Amniotic stem cell (primary cell): ENCODE data around the gene CMTM7.
"Not testable (repeated sequence)": the region's sequence is repeated elsewhere in the genome, so short reads cannot be mapped to it uniquely, and the experiment has no call there.

ENCODE experiments used
- DNase-seq: peaks from one replicate; lab custom pipeline; 2025; lab: John Stamatoyannopoulos, UW

Gene CMTM7

GRCh38 chr3:32438596-32439344, 47.1 kb downstream of the CMTM7 start:
- no peak for DNase-seq

DNA sequence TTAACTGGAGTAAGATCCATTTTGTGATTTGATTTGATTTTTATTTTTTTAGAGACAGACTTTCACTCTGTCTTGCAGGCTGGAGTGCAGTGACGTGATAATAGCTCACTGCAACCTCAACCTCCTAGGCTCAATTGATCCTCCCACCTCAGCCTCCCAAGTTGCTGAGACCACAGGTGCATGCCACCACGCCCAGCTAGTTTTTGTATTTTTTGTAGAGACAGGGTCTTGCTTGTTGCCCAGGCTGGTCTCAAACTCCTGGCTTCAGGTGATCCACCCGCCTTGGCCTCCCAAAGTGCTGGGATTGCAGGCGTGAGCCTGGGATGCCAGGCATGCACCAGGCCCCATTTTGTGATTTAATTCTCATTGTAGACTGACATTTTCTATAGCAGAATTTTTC, 47.8 kb downstream of the CMTM7 start:
- DNase-seq: not testable (repeated sequence)

DNA sequence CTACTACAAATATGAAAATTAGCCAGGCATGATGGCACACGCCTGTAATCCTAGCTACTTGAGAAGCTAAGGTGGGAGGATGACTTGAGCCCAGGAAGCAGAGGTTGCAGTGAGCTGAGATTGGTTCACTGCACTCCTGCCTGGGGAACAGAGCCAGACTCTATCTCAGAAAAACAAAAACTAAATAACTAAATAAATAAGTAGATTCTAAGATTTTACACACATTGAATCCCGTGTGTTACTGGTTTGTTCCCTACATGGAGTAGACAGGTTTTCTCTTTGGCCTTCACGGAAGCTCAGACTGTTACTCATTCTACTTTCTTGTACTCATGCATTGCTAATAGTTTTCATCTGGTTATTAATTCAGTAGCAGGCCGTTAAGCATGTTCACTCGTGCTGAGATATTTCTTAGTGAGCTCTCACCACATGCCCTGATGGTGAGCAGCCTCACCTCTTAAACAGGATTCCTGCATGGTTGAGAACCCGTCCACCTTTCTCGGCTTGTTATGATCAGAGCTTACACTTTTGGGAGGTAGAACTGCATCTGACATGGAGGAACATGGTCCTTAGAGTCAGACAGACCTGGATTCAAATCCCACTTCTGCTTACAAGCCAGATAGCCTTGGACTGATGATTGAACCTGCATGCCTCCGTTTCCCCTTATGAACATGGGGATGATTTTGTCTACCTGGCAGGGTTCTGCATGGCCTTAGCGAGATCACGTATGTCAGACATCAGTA, 49.1 kb downstream of the CMTM7 start:
- DNase-seq: no peak

DNA sequence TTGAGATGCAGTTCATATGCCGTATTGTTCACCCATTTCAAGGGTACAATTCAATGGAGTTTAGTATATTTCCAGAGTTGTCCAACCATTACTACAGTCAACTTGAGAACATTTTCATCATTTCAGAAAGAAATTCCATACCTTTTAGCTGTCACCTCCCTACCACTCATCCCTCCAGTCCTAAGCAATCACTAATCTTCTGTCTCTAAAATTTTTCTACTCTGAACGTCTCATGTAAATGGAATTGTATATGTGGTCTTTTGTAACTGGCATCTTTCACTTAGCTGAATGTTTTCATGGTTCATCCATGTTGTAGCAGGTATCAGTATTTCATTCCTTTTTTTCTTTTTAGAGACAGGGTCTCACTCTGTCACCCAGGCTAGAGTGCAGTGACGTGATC, 51.1 kb downstream of the CMTM7 start:
- DNase-seq: no peak

DNA sequence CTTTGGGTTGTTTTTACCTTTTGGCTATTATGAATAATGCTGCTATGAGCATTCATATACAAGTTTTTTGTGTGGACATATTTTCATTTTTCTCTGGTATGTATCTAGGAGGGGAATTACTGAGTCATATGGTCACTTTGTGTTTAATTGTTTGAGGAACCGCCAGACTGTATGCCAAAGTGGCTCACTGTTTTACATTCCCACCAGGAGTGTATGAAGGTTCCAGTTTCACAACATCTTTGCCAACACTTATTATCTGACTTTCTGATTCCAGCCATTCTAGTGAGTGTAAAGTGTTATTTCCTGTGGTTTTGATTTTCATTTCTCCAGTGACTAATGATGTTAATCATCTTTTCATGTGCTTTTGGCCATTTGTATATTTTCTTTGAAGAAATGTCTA, 51.8 kb downstream of the CMTM7 start:
- DNase-seq: no peak

DNA sequence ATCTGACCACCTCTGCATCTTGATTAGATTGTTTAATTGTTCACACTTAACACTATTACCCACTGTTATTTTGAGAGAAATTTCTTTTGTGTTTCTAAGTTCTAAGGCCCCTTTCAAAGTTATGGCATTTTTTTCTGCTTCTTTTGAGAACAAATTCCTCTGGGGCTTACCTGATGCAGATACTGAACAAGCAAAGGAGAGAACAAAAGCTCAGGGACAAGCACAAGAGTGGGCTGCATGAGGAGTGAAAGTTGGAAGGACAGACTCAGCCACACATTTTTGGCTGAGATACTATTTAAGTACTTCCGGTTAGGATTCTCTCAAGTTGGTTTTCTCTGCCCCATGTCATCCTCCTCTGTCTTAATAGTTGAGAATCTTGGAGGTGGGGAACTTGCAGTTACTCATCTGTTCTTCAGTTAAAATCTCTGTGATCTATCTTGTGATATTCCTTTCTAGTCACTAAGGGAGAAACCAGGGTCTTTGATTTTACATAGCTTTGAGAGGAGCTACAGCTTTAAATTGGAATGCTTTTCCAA, 56.3 kb downstream of the CMTM7 start:
- no peak for DNase-seq

GRCh38 chr3:32448686-32449474, 57.2 kb downstream of the CMTM7 start:
- DNase-seq: no peak

DNA sequence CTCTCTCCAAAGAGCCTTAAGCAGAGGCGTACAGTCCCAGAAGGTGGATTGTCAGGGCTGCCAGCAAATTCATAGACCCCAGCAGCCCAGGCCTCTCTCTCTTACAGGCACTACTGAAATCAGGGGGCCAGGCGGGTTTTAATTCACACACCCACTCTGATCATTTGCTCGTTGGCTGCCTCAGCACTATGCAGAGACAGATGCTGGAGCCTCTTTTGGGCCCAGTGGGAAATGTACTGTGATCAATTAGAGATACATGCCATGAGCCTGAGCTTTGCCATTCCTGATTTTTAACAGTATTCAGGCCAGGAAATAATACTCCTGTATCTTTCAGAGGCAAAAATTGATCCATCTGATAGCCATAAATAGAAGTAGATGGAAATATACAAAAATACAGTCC, 58.0 kb downstream of the CMTM7 start:
- no peak for DNase-seq

GRCh38 chr3:32450426-32450825, 58.8 kb downstream of the CMTM7 start:
- no peak for DNase-seq

DNA sequence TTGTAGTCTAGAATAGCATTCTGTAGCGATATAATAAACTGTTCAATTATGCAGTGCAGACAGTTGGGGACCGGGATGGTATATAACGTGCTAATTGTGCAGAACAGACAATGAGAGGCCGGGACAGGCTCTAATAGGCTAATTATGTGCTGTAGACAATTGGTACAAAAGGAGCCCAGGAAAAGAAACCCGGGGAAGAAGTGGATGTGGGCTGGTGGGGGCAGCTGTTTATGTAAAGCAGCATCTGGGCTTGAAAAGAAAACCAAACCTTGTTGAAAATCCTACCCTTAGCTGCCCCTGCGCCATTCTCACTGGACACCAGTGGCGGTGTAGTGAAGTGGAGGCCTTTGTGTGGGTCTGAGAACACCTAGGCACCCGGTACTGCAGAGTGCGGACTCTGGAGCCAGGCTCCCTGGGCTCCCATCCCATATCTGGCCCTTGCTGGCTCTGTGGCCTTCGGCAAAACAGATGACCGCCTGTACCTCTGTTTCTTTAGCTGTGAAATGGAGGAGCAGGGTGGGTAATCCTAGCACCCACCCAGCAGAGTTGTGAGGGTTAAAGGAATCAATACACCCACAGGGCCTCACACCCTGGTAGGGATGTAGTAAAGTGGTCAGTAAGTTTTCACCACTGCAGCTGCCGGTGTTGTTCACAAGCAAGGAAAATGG, 59.5 kb downstream of the CMTM7 start:
- no peak for DNase-seq

- no peak for DNase-seq
These were observed 60.4 kb downstream of the CMTM7 start for GRCh38 chr3:32452009-32452408.

- DNase-seq: peak; percentile 41
These were observed 61.7 kb downstream of the CMTM7 start for GRCh38 chr3:32453346-32453745.

DNA sequence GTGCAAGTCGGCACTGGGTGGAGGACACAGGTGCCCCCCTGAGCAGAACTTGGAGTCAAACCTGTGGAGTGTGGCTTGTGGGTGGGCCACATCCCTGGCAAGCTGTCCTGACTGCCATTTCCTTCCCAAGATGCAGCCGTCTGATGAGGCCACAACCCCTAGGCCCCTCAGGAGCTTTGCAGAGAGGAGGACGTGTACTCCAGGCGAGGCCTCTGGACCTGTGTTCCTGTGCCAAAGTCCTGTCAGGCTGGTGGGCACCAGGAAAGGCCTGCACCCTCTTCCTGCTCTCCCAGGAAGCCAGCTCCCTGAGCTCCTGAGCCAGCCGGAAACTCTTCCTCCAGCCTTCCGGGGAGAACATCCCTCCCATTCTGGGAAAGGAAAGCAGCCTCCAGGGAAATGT, 62.5 kb downstream of the CMTM7 start:
- DNase-seq: no peak

- no peak for DNase-seq
These were observed 63.3 kb downstream of the CMTM7 start for GRCh38 chr3:32454731-32455608.

DNA sequence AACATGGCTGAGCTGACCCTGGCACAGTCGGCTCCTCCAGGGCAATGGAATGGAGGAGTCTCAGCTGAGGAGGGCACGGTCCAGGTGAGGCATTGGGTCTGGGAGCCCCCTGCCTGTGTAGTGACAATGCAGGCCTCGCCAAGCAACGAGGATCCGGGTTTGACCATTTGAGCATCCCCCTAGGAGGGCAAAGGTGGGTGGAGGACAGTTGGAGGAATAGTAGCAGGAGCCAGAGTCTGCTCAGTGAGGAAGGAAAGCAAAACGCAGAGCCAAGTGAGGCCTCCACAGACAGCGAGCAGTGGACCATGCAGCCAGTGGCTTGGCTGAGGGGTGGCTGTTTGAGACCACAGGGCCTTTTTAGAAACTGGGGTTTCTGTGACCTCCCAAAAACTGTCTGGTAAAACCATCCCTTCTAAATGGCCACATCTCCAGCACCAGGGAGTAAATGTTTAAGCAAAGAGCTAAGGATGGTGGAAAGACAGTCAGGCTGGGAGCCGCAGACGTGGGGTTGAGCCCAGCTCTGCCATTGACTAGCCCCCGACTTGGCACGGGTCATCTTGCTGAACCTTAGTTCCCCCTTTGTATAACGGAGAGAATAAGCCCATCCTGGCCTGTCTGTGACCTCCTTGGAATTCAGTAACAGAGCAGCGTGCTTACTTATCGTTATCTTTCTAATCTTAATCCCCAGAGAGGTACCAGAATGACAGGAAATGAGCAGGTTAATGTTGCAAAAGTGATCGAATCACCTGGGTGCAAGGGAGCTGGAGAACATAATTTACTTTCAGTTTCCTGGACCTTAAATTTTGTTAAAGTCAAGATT, 64.2 kb downstream of the CMTM7 start:
- DNase-seq: no peak

DNA sequence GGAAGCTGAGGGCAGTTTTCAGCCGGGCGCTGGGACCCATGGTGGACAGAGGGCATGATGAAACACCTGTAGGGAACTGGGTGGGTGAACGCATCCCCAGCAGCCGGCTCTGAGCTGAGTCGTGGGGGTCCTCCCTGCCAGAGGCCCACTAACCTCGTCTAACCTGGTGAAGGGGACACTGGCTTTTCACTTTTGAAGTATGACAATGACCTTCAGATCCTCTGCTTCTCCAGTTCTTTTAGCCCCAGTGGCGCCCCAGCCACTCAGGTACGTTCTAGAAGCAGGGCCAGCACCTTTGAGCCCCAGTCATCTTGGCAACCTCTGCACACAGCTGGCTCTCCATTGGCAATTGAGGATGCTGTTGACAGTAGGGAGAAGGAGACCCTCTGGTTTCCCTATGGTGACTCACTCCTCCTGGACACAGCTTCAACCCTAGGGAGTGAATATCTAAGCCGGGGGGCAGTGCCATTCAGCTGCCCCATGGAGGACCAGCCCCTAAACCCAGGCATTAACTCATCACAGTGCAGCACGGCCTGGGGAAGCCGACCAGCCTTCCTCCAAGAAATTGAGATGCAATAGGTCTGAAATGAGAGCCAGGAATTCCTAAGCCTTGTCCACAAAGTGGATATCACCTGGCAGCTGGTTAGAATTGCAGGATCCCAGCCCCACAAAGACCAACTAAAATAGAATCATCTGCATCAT, 64.9 kb downstream of the CMTM7 start:
- no peak for DNase-seq

DNA sequence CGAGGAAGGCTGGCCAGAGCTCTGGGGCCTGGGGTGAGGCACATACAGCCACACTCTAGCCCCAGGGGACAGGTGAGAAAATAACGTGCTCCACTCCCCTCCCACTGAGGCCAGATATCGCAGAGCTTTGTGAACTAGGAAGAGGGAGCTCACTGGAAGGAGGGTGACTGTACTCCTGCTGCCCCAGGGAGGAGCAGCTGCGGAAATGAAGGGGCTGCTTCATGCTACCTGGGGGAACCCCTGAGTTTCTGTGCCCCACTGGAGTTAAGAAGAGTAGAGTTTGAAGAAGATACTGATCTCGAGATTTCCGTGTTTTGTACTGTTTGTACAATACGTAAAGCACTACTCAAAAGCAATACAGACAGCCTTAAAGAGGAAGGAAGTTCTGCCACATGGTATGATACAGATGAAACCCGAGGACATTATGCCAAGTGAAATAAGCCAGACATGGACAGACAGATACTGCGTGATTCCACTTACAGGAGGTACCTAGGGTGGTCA, 66.4 kb downstream of the CMTM7 start:
- DNase-seq: no peak

DNA sequence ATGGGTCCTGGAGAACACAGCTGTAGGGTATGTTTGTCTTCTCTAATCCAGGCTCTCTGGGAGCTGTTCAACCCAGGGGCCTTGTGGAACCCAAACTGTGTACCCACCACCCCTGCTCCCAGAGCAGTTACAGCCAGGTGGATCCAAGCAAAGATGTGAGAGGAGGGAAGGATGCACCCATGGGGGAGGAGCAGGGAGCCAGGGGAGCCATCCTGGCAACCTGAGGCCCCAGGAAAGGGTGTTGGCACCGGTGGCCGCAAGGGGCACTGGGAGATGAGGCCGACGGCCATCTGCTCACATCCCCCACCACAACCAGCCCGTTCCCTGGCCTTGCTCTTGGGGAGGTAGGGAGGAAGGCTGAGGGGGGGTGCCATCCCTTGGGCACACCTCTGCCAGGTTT, 67.8 kb downstream of the CMTM7 start:
- DNase-seq: no peak

- DNase-seq: no peak
These were observed 68.5 kb downstream of the CMTM7 start for GRCh38 chr3:32460031-32460749.
